A549 (cell line): ENCODE results near the gene TSR1.

Source experiments
- CTCF ChIP-seq: fragments of >200 bp; sonication (Bioruptor Twin); formaldehyde crosslinking; IDR thresholded peaks from 3 replicates; pipeline ENCODE4 v1.5.1; 2016
- EHMT2 ChIP-seq: fragments of 200-600 bp; sonication (generic); IDR thresholded peaks from 2 replicates; pipeline ENCODE4 v1.6.1; 2016; ENCODE audit warnings: antibody characterized with exemption, low read depth, mild to moderate bottlenecking, moderate library complexity
- EP300 ChIP-seq, 2 experiments: fragments of >200 bp; sonication (Bioruptor Twin); formaldehyde crosslinking; IDR thresholded peaks; 2 replicates in 1 of 2; 3 replicates in 1 of 2; pipeline ENCODE4 v1.6.1; 2016 to 2017
- HMGXB4 ChIP-seq: fragments of 250-450 bp; sonication (Bioruptor Pico); IDR thresholded peaks from 2 replicates; pipeline ENCODE4 v1.5.0; 2021; ENCODE audit warnings: mild to moderate bottlenecking, moderate library complexity, borderline replicate concordance
- POLR2AphosphoS2 ChIP-seq: conservative IDR thresholded peaks from 2 replicates; pipeline ENCODE4 v1.6.1; 2012; ENCODE audit warnings: low read length, improper control_type of control experiment, inconsistent platforms
- RAD21 ChIP-seq, 2 experiments: fragments of >200 bp in 1 of 2; sonication (Bioruptor Twin) in 1 of 2; formaldehyde crosslinking in 1 of 2; IDR thresholded peaks in 1 of 2; conservative IDR thresholded peaks in 1 of 2; 2 replicates in 1 of 2; 3 replicates in 1 of 2; pipeline ENCODE4 v1.6.1; 2012 to 2018; ENCODE audit warnings: inconsistent platforms in 1 of 2

GRCh38 chr17:2369551-2370210, 33.4 kb upstream of the TSR1 start:
- TF ChIP-seq POLR2AphosphoS2 (no peak), EP300 (IDR thresholded peaks at IDR 0.05) (no peak), HMGXB4 (CRISPR knock-in tag) (no peak), CTCF (no peak), RAD21 (conservative IDR thresholded peaks at IDR 0.05 in 1 of 2, IDR thresholded peaks at IDR 0.05 in 1 of 2) (peak in 1 of 2 experiments; percentile 38; a peak in 1 of 5 replicates), EHMT2 (no peak)
